Measurements from ENCODE around the gene SREBF2. TPM values are rescaled to one million over a fixed set of nuclear protein-coding genes. Genes with fewer than 3 reads are reported as not detected.

Gene SREBF2
- total RNA-seq, 1 experiment from 2014 or later: 15.8 TPM

DNA sequence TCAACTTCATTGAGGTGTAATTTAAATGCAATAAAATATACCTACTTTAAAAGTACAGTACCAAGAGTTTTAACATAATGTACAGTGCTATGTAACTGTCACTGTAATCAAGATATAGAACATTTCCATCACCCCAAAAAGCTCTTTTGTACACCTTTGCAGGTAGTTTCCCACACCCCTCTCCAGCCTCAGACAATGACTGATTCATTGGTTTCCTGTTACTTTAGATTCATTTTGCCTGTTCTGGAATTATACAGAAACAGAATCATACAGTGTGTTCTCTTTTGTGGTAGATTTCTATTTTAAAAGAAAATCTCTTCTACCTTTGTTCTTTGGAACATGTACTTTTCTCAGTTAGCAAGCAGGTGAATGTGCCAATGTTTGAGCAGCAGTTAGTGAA is 43.8 kb downstream of the SREBF2 start:
- DNase-seq (ENCODE audit: low spot score): no peak

- no peak for DNase-seq (ENCODE audit: low spot score)
Observed at GRCh38 chr22:41880653-41881052, 47.7 kb downstream of the SREBF2 start.

DNA sequence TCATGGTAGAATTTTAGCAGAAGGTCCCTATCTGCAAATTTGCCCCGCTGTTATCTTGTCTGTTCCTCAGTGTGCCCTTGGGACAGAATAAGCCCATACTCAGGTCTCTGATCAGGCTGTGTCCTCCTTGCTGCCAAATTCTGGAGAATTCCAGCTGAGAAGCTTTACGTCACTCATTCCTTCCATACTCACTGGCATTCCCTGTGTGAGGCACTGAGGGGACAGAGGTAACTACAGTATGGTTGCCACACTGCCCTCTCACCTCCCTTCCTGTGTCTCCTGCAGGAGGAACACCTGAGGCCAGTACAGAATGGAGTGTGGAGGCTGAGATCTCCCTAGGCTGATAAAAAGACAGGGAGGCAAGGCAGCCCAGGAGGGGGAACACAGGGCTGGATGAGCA is 50.5 kb downstream of the SREBF2 start:
- no peak for DNase-seq (ENCODE audit: low spot score)

DNA sequence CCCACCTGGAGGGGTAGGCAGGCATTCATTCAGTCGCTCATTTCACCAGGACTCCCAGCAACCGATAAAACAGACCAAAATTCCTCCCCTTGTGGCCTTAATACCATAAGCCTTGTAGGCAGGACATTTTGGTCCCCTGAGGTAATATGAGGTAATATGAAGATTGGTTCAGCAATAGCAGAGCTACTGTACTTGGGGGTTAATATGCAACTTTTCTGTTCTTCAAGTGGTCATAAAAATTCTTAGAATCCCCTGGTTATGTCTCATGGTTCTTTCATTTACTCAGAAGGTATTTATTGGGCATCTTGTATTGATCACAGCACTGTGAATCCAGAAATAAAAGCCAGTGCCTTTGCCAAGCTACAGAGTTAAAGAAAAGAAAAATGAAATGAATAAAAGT is 52.2 kb downstream of the SREBF2 start:
- no peak for DNase-seq (ENCODE audit: low spot score)

DNA sequence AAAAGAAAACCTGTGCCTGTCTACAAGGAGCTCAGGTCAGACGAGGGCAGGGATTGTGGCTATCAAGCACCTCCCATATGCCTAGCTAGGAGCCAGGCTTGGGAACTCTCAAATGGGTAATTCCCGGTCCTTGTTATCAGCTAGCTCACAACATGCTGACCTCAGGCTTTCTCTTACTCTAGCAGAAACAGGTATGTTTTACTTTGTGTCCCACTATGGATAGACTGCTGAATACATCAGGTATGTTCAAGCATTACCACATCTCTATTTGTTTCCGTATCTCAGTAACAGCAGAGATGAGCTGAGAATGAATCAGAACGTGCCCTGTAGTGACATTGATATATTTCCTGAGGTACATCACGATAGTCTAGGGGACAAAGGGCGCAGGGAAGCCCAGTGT is 52.6 kb downstream of the SREBF2 start:
- DNase-seq (ENCODE audit: low spot score): no peak

DNA sequence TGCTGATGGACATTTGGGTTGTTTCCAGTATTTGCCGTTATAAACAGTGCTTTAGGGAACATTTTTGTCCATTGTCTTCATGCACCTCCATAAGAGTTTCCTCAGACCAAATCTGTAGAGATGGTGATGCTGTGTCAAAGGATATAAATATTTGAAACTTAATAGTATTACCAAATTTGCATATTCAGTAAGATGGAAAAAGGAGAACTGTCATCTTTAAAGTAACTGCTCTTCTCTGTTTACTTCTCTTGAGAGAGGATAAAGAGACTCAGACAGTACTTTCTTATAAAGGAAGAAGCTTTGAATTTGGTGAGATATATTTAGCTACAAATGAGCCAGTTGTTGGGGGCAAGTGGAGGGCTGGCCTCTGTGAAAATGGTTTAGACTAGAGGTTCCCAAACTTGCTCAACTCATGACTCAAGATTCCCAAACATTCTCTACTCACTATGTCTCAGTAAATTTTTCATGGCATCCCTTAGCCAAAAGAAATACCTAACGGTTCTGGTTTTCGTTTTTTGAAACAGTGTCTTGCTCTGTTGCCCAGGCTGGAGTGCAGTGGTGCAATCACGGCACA is 55.8 kb downstream of the SREBF2 start:
- DNase-seq (ENCODE audit: low spot score): no peak

GRCh38 chr22:41891407-41891806 is 58.5 kb downstream of the SREBF2 start:
- DNase-seq (ENCODE audit: low spot score): no peak

DNA sequence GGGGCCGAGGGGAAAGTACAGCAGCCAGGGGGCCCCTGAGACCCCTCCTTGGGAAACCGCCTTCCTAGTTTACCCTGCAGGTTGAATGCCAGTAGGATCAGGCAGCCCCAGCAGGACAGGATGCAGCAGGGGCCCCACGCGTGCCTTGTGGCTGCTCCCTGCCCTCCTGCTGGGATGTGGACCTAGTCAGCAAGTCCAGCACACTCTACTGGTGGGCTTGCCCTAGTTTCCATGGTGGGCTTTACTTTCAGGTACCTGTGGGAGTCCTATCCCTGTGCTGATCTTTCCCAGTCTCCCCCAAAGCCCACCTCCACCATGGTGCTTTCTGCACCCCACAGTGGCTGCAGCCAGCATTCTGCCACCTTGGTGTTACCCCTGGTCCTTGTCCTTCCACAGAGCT is 59.8 kb downstream of the SREBF2 start:
- no peak for DNase-seq (ENCODE audit: low spot score)

GRCh38 chr22:41893591-41894375 is 60.9 kb downstream of the SREBF2 start:
- DNase-seq (ENCODE audit: low spot score): no peak

- no peak for DNase-seq (ENCODE audit: low spot score)
Observed at GRCh38 chr22:41898645-41899044, 65.7 kb downstream of the SREBF2 start.

GRCh38 chr22:41899110-41899509 is 66.2 kb downstream of the SREBF2 start:
- DNase-seq (ENCODE audit: low spot score): no peak

GRCh38 chr22:41899992-41900651 is 67.2 kb downstream of the SREBF2 start:
- DNase-seq (ENCODE audit: low spot score): no peak

GRCh38 chr22:41900652-41901312 is 67.9 kb downstream of the SREBF2 start:
- DNase-seq (ENCODE audit: low spot score): no peak

GRCh38 chr22:41902016-41902415 is 69.1 kb downstream of the SREBF2 start:
- DNase-seq (ENCODE audit: low spot score): no peak

DNA sequence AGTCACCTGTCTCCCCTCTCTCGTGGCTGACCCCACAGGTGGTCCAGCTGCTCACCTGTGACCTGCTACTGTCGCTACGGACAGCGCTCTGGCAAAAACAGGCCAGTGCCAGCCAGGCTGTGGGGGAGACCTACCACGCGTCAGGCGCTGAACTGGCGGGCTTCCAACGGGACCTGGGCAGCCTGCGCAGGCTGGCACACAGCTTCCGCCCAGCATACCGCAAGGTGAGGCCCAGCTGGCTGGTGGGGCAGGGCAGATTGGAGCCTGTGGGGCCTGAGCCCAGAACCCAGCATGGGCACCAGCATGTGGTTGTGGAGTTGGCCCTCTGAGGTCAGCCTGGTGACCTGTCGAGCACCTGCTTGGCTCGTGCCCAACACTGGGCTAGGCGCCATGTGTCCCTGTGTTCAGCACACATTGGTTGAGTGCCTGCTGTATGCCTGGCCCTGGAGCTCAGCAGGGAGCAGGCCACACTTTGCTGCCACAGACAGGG is 70.1 kb downstream of the SREBF2 start:
- no peak for DNase-seq (ENCODE audit: low spot score)

- DNase-seq (ENCODE audit: low spot score): no peak
Observed at GRCh38 chr22:41904450-41905410, 71.8 kb downstream of the SREBF2 start.

DNA sequence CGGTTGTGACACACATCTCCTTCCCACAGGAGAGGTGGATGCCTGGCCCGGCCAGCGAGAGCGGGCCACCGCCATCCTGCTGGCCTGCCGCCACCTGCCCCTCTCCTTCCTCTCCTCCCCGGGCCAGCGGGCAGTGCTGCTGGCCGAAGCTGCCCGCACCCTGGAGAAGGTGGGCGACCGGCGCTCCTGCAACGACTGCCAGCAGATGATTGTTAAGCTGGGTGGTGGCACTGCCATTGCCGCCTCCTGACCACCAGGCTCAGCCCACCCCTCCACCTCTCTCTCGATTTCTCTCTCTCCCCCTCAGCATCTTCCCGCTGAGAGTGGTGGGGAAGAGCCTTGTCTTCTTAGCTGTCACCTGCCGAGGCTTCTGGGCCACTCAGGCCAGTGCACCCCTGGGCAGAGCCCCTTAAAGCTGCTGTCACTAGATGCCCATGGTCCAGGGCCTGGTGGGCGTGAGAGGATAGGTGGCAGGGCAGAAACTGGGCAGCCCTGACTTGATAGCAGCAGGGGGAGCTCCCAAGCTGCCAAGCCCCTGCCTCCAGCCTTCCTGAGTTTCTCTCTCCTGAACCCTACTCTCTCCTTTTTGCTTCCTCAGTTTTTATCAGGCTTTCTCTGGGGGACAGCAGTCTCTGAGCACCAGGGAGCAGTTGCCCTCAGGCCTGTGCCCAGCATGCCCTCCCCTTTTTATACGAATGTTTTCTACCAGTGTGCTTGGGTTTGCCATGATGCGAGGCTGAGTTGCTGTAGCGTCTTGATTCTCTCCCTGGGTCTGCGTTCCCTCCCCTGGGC is 72.7 kb downstream of the SREBF2 start:
- no peak for DNase-seq (ENCODE audit: low spot score)

DNA sequence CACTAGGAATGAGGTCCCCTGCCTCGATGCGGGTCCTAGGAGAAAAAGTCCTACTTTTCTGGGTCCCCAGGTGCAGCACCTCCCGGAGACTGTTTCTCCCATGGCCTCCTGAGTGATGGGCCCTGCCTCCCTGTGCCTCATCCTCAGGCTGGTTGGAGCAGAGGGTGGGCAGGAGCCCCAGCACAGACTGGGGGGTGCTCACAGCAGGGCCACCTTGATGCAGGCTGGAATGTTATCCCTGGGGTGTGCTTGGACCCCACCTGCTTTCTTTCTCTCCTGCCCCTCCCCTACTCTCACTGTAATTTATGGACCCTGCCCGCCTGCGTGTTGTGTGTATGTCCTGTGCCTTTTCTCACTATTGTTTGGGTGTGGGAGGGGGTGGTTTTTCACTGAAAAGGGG is 73.9 kb downstream of the SREBF2 start:
- no peak for DNase-seq (ENCODE audit: low spot score)

- no peak for DNase-seq (ENCODE audit: low spot score)
Observed at GRCh38 chr22:41907436-41908401, 74.8 kb downstream of the SREBF2 start.

Measured in A172 (cell line).